Brain microvascular endothelial cell (primary cell): Measurements from ENCODE around the gene NDST3.

ENCODE experiments used
- DNase-seq: peaks from one replicate; pipeline ENCODE4 v3.0.0-alpha.2; 2020
- H3K27ac ChIP-seq: fragments of 250-450 bp; sonication (Bioruptor Pico); 2 replicates; pipeline ENCODE4 v1.5.1; 2020; ENCODE audit warnings: mild to moderate bottlenecking, moderate library complexity
- H3K27me3 ChIP-seq: fragments of 250-450 bp; sonication (Bioruptor Pico); replicated peaks from 2 replicates; pipeline ENCODE4 v1.5.1; 2020; ENCODE audit warnings: mild to moderate bottlenecking
- H3K36me3 ChIP-seq: fragments of 250-450 bp; sonication (Bioruptor Pico); replicated peaks from 2 replicates; pipeline ENCODE4 v1.5.1; 2020; ENCODE audit warnings: mild to moderate bottlenecking
- H3K4me3 ChIP-seq: 2 replicates; pipeline ENCODE4 v1.5.1; 2011; ENCODE audit warnings: low read depth, mild to moderate bottlenecking, control low read depth, low read length, moderate library complexity
- CTCF ChIP-seq: IDR thresholded peaks from 2 replicates; pipeline ENCODE4 v1.5.1; 2011; ENCODE audit warnings: low read depth, mild to moderate bottlenecking, moderate library complexity, low read length, control low read depth, inconsistent platforms; ENCODE audit errors: missing control alignments
- in situ Hi-C: cut with HindIII; loops from 2 replicates; pipeline ENCODE4 v1.10.0; 2017; ENCODE audit warnings: low sequenced_read_pairs, low pct_ligation_motif_present

The NDST3 gene

GRCh38 chr4:118102195-118102594, 67.9 kb downstream of the NDST3 start:
- Histone ChIP-seq H3K27ac (no peak overlapping the region), H3K27me3 (no peaks in the 10 kb centered on the region), H3K4me3 (no peak overlapping the region), H3K36me3 (no peaks in the 10 kb centered on the region)
- in situ Hi-C loops, result no loop called here
- no peak for TF ChIP-seq CTCF
- DNase-seq, result no peak

GRCh38 chr4:118112117-118113046, 78.1 kb downstream of the NDST3 start:
- TF ChIP-seq CTCF, result no peak
- no peak overlapping the region for H3K4me3 ChIP-seq
- no peaks in the 10 kb centered on the region for H3K36me3 ChIP-seq
- DNase-seq, result no peak
- no peaks in the 10 kb centered on the region for H3K27me3 ChIP-seq
- H3K27ac ChIP-seq, result no peak overlapping the region
- in situ Hi-C loops, result no loop called here

GRCh38 chr4:118113220-118113619, 78.9 kb downstream of the NDST3 start:
- Histone ChIP-seq H3K27me3 (no peaks in the 10 kb centered on the region), H3K36me3 (no peaks in the 10 kb centered on the region), H3K27ac (no peak overlapping the region), H3K4me3 (no peak overlapping the region)
- in situ Hi-C loops, result no loop called here
- DNase-seq, result no peak
- TF ChIP-seq CTCF, result no peak

GRCh38 chr4:118114720-118115119, 80.4 kb downstream of the NDST3 start:
- no peak for TF ChIP-seq CTCF
- no peak for DNase-seq
- Histone ChIP-seq H3K36me3 (no peaks in the 10 kb centered on the region), H3K27ac (no peak overlapping the region), H3K4me3 (no peak overlapping the region), H3K27me3 (no peaks in the 10 kb centered on the region)
- in situ Hi-C loops, result no loop called here

- no peaks in the 10 kb centered on the region for H3K36me3 ChIP-seq
- no peak overlapping the region for H3K27ac ChIP-seq
- no peak overlapping the region for H3K4me3 ChIP-seq
- in situ Hi-C loops, result no loop called here
- TF ChIP-seq CTCF, result no peak
- no peak for DNase-seq
- no peaks in the 10 kb centered on the region for H3K27me3 ChIP-seq
Measured at GRCh38 chr4:118120120-118120760, 86.0 kb downstream of the NDST3 start.

- TF ChIP-seq CTCF, result no peak
- no peaks in the 10 kb centered on the region for H3K27me3 ChIP-seq
- H3K27ac ChIP-seq, result no peak overlapping the region
- in situ Hi-C loops, result no loop called here
- H3K4me3 ChIP-seq, result no peak overlapping the region
- no peak for DNase-seq
- H3K36me3 ChIP-seq, result no peaks in the 10 kb centered on the region
Measured at GRCh38 chr4:118124997-118125396, 90.7 kb downstream of the NDST3 start.
